ENCODE measurements around the gene SGMS1.
A peak's percentile ranks its signal among the peaks of the same experiment; 100 is the strongest.
"Not testable (repeated sequence)": the region's sequence is repeated elsewhere in the genome, so short reads cannot be mapped to it uniquely, and the experiment has no call there.

Gene SGMS1

GRCh38 chr10:50667353-50667752 is 43.6 kb upstream of the SGMS1 start:
- not testable (repeated sequence) for H3K23ac ChIP-seq (ENCODE audit: low read length in 2 of 2); H3K36me3 ChIP-seq (ENCODE audit: control insufficient read depth in 1 of 2, insufficient read depth in 2 of 2, low read depth in 1 of 2, low read length in 2 of 2); H3K4ac ChIP-seq (ENCODE audit: low read depth in 1 of 2, low read length in 2 of 2); H2BK15ac ChIP-seq (ENCODE audit: low read depth, poor library complexity, severe bottlenecking); H4K91ac ChIP-seq (ENCODE audit: low read length); H2AK5ac ChIP-seq (ENCODE audit: low read length, severe bottlenecking); H3K4me3 ChIP-seq (ENCODE audit: insufficient read depth in 1 of 2, low read depth in 1 of 2, low read length in 2 of 2); H2BK120ac ChIP-seq (ENCODE audit: low read depth, low read length); H3K4me2 ChIP-seq (ENCODE audit: low read length, poor library complexity, severe bottlenecking); H3K18ac ChIP-seq (ENCODE audit: low read depth in 1 of 2, low read length in 2 of 2); H2BK5ac ChIP-seq (ENCODE audit: low read depth, low read length, poor library complexity, severe bottlenecking); H3K14ac ChIP-seq (ENCODE audit: low read length in 2 of 2); DNase-seq; H3K4me1 ChIP-seq (ENCODE audit: control insufficient read depth, insufficient read depth, low read depth, low read length); H4K8ac ChIP-seq (ENCODE audit: low read length); H2BK12ac ChIP-seq (ENCODE audit: low read length in 2 of 2); H3K27ac ChIP-seq (ENCODE audit: low read length, poor library complexity, severe bottlenecking); H3K9me3 ChIP-seq (ENCODE audit: control insufficient read depth, low read length); H3K27me3 ChIP-seq (ENCODE audit: control insufficient read depth in 1 of 2, insufficient read depth in 1 of 2, low read length in 2 of 2); H3K79me1 ChIP-seq (replicated peaks; ENCODE audit: low read length, poor library complexity, severe bottlenecking); H2AFZ ChIP-seq (ENCODE audit: low read depth, low read length); H3K9ac ChIP-seq (ENCODE audit: low read length)
- no CpG with 5 or more reads among the region's 1 CpG for WGBS

- H2BK120ac ChIP-seq (ENCODE audit: low read depth, low read length); H2BK15ac ChIP-seq (ENCODE audit: low read depth, poor library complexity, severe bottlenecking); H3K9me3 ChIP-seq (ENCODE audit: control insufficient read depth, low read length); H2AFZ ChIP-seq (ENCODE audit: low read depth, low read length); H3K27ac ChIP-seq (ENCODE audit: low read length, poor library complexity, severe bottlenecking); H3K4me3 ChIP-seq (ENCODE audit: insufficient read depth in 1 of 2, low read depth in 1 of 2, low read length in 2 of 2); H3K23ac ChIP-seq (ENCODE audit: low read length in 2 of 2); H4K8ac ChIP-seq (ENCODE audit: low read length); H3K4me1 ChIP-seq (ENCODE audit: control insufficient read depth, insufficient read depth, low read depth, low read length); H2AK5ac ChIP-seq (ENCODE audit: low read length, severe bottlenecking); H3K79me1 ChIP-seq (replicated peaks; ENCODE audit: low read length, poor library complexity, severe bottlenecking); H4K91ac ChIP-seq (ENCODE audit: low read length); H3K18ac ChIP-seq (ENCODE audit: low read depth in 1 of 2, low read length in 2 of 2); H2BK12ac ChIP-seq (ENCODE audit: low read length in 2 of 2); H3K4me2 ChIP-seq (ENCODE audit: low read length, poor library complexity, severe bottlenecking); H3K4ac ChIP-seq (ENCODE audit: low read depth in 1 of 2, low read length in 2 of 2); H3K14ac ChIP-seq (ENCODE audit: low read length in 2 of 2); H3K27me3 ChIP-seq (ENCODE audit: control insufficient read depth in 1 of 2, insufficient read depth in 1 of 2, low read length in 2 of 2); DNase-seq; H2BK5ac ChIP-seq (ENCODE audit: low read depth, low read length, poor library complexity, severe bottlenecking); H3K9ac ChIP-seq (ENCODE audit: low read length); H3K36me3 ChIP-seq (ENCODE audit: control insufficient read depth in 1 of 2, insufficient read depth in 2 of 2, low read depth in 1 of 2, low read length in 2 of 2): not testable (repeated sequence)
- 86% methylated on average over 3 of the region's 5 CpGs for WGBS
These were observed 38.7 kb upstream of the SGMS1 start for GRCh38 chr10:50662420-50662819.

- H3K27me3 ChIP-seq (ENCODE audit: control insufficient read depth in 1 of 2, insufficient read depth in 1 of 2, low read length in 2 of 2); H2BK12ac ChIP-seq (ENCODE audit: low read length in 2 of 2): not testable (repeated sequence)
- WGBS: 91% methylated on average over 4 of the region's 4 CpGs
These were observed 37.8 kb upstream of the SGMS1 start for GRCh38 chr10:50661563-50661962.

GRCh38 chr10:50659865-50660730 is 36.3 kb upstream of the SGMS1 start:
- H3K27ac ChIP-seq (ENCODE audit: low read length, poor library complexity, severe bottlenecking); H2AFZ ChIP-seq (ENCODE audit: low read depth, low read length); H2AK5ac ChIP-seq (ENCODE audit: low read length, severe bottlenecking); H4K91ac ChIP-seq (ENCODE audit: low read length); H3K18ac ChIP-seq (ENCODE audit: low read depth in 1 of 2, low read length in 2 of 2); H3K27me3 ChIP-seq (ENCODE audit: control insufficient read depth in 1 of 2, insufficient read depth in 1 of 2, low read length in 2 of 2); H3K23ac ChIP-seq (ENCODE audit: low read length in 2 of 2); H2BK120ac ChIP-seq (ENCODE audit: low read depth, low read length); H3K4ac ChIP-seq (ENCODE audit: low read depth in 1 of 2, low read length in 2 of 2); H4K8ac ChIP-seq (ENCODE audit: low read length); H3K14ac ChIP-seq (ENCODE audit: low read length in 2 of 2); H2BK5ac ChIP-seq (ENCODE audit: low read depth, low read length, poor library complexity, severe bottlenecking); H3K79me1 ChIP-seq (replicated peaks; ENCODE audit: low read length, poor library complexity, severe bottlenecking); H3K4me1 ChIP-seq (ENCODE audit: control insufficient read depth, insufficient read depth, low read depth, low read length); H3K36me3 ChIP-seq (ENCODE audit: control insufficient read depth in 1 of 2, insufficient read depth in 2 of 2, low read depth in 1 of 2, low read length in 2 of 2); H3K9ac ChIP-seq (ENCODE audit: low read length); H3K9me3 ChIP-seq (ENCODE audit: control insufficient read depth, low read length); H3K4me2 ChIP-seq (ENCODE audit: low read length, poor library complexity, severe bottlenecking); H2BK15ac ChIP-seq (ENCODE audit: low read depth, poor library complexity, severe bottlenecking); H2BK12ac ChIP-seq (ENCODE audit: low read length in 2 of 2); DNase-seq: not testable (repeated sequence)
- peak overlapping the region in 1 of 2 experiments; percentile 73 for H3K4me3 ChIP-seq (ENCODE audit: insufficient read depth in 1 of 2, low read depth in 1 of 2, low read length in 2 of 2)
- WGBS: 72% methylated on average over 31 of the region's 32 CpGs

More at GRCh38 chr10:50661563-50661962, 37.8 kb upstream of the SGMS1 start:
- not testable (repeated sequence) for H2AK5ac ChIP-seq (ENCODE audit: low read length, severe bottlenecking); H3K18ac ChIP-seq (ENCODE audit: low read depth in 1 of 2, low read length in 2 of 2); H3K9ac ChIP-seq (ENCODE audit: low read length); DNase-seq; H3K36me3 ChIP-seq (ENCODE audit: control insufficient read depth in 1 of 2, insufficient read depth in 2 of 2, low read depth in 1 of 2, low read length in 2 of 2); H2BK15ac ChIP-seq (ENCODE audit: low read depth, poor library complexity, severe bottlenecking); H4K8ac ChIP-seq (ENCODE audit: low read length); H3K23ac ChIP-seq (ENCODE audit: low read length in 2 of 2); H2BK5ac ChIP-seq (ENCODE audit: low read depth, low read length, poor library complexity, severe bottlenecking); H2AFZ ChIP-seq (ENCODE audit: low read depth, low read length); H3K4ac ChIP-seq (ENCODE audit: low read depth in 1 of 2, low read length in 2 of 2); H3K14ac ChIP-seq (ENCODE audit: low read length in 2 of 2); H3K27ac ChIP-seq (ENCODE audit: low read length, poor library complexity, severe bottlenecking); H3K79me1 ChIP-seq (replicated peaks; ENCODE audit: low read length, poor library complexity, severe bottlenecking); H3K4me3 ChIP-seq (ENCODE audit: insufficient read depth in 1 of 2, low read depth in 1 of 2, low read length in 2 of 2); H3K9me3 ChIP-seq (ENCODE audit: control insufficient read depth, low read length); H2BK120ac ChIP-seq (ENCODE audit: low read depth, low read length); H3K4me1 ChIP-seq (ENCODE audit: control insufficient read depth, insufficient read depth, low read depth, low read length); H4K91ac ChIP-seq (ENCODE audit: low read length); H3K4me2 ChIP-seq (ENCODE audit: low read length, poor library complexity, severe bottlenecking)
